Measurements from ENCODE around the gene GFI1B. TPM values are rescaled to one million over a fixed set of nuclear protein-coding genes. Genes with fewer than 3 reads are reported as not detected.

The GFI1B gene
- polyA plus RNA-seq, 1 donor from 2014 or later = not detected

DNA sequence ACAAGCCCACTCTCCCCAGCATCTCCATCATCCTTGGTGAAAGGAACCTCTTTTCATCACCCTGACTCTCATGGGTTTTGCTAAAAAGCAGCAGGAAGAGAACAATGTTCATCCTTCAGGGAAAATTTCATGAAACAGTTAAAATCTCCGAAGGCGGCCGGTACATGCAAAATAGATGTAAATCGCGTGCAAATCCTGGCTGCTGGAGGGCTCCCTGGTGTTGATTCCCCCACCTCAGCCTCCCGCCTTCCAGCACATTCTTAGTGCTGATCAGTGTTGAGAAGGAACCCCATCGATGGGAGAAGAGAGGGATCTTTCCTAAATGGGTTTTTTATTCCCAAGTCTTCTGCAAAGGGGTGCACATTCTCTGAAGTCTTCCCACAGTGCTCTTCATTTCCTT, 8.7 kb upstream of the GFI1B start:
- Histone ChIP-seq H3K4me3 (ENCODE audit: low read length) (no peak overlapping the region), H3K27me3 (ENCODE audit: insufficient read depth, low read depth, low read length) (no peaks in the 10 kb centered on the region), H3K79me2 (replicated peaks; ENCODE audit: insufficient read depth, low read length) (no peaks in the 10 kb centered on the region), H3K4me2 (ENCODE audit: low read length) (no peak overlapping the region), H3K36me3 (ENCODE audit: insufficient read depth, low read length) (no peaks in the 10 kb centered on the region), H3K27ac (ENCODE audit: low read length) (no peak overlapping the region), H3K9ac (ENCODE audit: low read length) (no peak overlapping the region), H2AFZ (ENCODE audit: low read depth, low read length) (no peak overlapping the region), H3K9me2 (ENCODE audit: insufficient read depth, low read length) (no peaks in the 10 kb centered on the region), H4K20me1 (ENCODE audit: insufficient read depth) (no peaks in the 10 kb centered on the region), H3F3A (ENCODE audit: insufficient read depth, low read length, poor library complexity, severe bottlenecking) (no peaks in the 10 kb centered on the region), H3K9me3 (ENCODE audit: low read length) (no peaks in the 10 kb centered on the region)
- TF ChIP-seq EP300 (conservative IDR thresholded peaks at IDR 0.05; ENCODE audit: poor library complexity, severe bottlenecking) (no peak), POLR2AphosphoS5 (IDR thresholded peaks at IDR 0.05) (no peak)
- TF ChIP-seq, protein P1, sequence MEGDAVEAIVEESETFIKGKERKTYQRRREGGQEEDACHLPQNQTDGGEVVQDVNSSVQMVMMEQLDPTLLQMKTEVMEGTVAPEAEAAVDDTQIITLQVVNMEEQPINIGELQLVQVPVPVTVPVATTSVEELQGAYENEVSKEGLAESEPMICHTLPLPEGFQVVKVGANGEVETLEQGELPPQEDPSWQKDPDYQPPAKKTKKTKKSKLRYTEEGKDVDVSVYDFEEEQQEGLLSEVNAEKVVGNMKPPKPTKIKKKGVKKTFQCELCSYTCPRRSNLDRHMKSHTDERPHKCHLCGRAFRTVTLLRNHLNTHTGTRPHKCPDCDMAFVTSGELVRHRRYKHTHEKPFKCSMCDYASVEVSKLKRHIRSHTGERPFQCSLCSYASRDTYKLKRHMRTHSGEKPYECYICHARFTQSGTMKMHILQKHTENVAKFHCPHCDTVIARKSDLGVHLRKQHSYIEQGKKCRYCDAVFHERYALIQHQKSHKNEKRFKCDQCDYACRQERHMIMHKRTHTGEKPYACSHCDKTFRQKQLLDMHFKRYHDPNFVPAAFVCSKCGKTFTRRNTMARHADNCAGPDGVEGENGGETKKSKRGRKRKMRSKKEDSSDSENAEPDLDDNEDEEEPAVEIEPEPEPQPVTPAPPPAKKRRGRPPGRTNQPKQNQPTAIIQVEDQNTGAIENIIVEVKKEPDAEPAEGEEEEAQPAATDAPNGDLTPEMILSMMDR (IDR thresholded peaks at IDR 0.05; ENCODE audit: poor library complexity, severe bottlenecking) = no peak

GRCh38 chr9:132970324-132971062, 8.0 kb upstream of the GFI1B start:
- Histone ChIP-seq H3K27ac (ENCODE audit: low read length) (no peak overlapping the region), H3K9me2 (ENCODE audit: insufficient read depth, low read length) (no peaks in the 10 kb centered on the region), H4K20me1 (ENCODE audit: insufficient read depth) (no peaks in the 10 kb centered on the region), H2AFZ (ENCODE audit: low read depth, low read length) (no peak overlapping the region), H3K27me3 (ENCODE audit: insufficient read depth, low read depth, low read length) (peaks cover 4% of the 10 kb centered on the region), H3K79me2 (replicated peaks; ENCODE audit: insufficient read depth, low read length) (no peaks in the 10 kb centered on the region), H3F3A (ENCODE audit: insufficient read depth, low read length, poor library complexity, severe bottlenecking) (no peaks in the 10 kb centered on the region), H3K4me2 (ENCODE audit: low read length) (no peak overlapping the region), H3K9ac (ENCODE audit: low read length) (no peak overlapping the region), H3K9me3 (ENCODE audit: low read length) (no peaks in the 10 kb centered on the region), H3K4me3 (ENCODE audit: low read length) (no peak overlapping the region), H3K36me3 (ENCODE audit: insufficient read depth, low read length) (no peaks in the 10 kb centered on the region)
- TF ChIP-seq, protein P1 (IDR thresholded peaks at IDR 0.05; ENCODE audit: poor library complexity, severe bottlenecking) = no peak
- TF ChIP-seq TAF1 (IDR thresholded peaks at IDR 0.05; ENCODE audit: low read depth) = no peak
- TF ChIP-seq RAD21 (conservative IDR thresholded peaks at IDR 0.05) = no peak
- no peak for TF ChIP-seq SMC3 (conservative IDR thresholded peaks at IDR 0.05; ENCODE audit: poor library complexity)
- no peak for TF ChIP-seq POLR2AphosphoS5 (IDR thresholded peaks at IDR 0.05)
- TF ChIP-seq EP300 (conservative IDR thresholded peaks at IDR 0.05; ENCODE audit: poor library complexity, severe bottlenecking) = no peak
- TF ChIP-seq MXI1 (conservative IDR thresholded peaks at IDR 0.05; ENCODE audit: poor library complexity, severe bottlenecking) = no peak
- no peak for TF ChIP-seq EZH2 (IDR thresholded peaks at IDR 0.05; ENCODE audit: borderline replicate concordance, insufficient read depth, low read length, poor library complexity, severe bottlenecking)
- TF ChIP-seq REST (IDR thresholded peaks at IDR 0.05; ENCODE audit: borderline replicate concordance) = no peak
